HG03571 (cell line): ENCODE results near the gene ABLIM2.

Experiments
- ATAC-seq: cut with Tn5 transposase; IDR thresholded peaks from one replicate; pipeline ENCODE4 v1.9.1; 2021; ENCODE audit not compliant: unreplicated experiment

ABLIM2 gene

DNA sequence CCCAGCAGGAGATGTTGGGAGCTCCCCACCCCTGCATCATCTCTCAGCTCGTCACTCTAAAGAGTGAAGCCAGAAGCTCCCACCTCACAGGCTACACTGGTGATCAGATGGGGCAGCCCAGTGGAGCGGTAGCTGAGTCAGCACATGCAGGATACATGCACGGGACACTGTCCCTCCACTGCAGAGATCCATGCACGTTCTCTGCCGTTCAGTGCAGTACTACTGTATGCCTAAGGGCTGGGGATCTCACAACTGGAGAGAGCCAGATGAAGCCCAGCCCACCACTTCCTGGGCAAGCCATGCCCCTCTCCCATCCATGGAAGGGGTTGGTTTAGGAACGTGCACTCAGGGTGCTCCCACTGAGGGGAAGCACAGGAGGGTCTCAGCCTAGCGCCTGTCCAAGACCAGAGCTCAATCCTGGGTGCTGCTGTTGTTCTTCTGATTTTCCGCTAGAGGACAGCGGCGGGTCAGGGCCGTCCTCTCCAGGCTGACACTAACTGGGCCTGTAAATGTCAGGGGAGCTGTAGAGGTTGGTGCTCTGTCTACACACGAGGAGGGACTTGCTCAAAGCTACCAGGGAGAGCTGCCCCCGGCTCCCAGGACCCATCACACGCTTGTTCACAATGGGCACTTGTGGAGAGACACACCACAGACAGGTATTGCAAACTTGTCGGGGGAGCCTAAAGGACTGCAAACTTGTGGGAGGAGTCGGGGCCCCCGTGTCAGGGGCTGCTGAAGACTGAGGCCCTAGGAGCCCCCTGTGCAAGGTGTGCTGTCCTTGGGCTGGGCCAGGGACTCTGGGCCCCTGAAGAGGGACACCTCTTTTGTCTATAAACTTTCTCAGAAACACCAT is 18.2 kb upstream of the ABLIM2 start:
- ATAC-seq: peak; percentile 57

GRCh38 chr4:8175686-8176085 is 17.1 kb upstream of the ABLIM2 start:
- ATAC-seq: no peak

GRCh38 chr4:8174970-8175369 is 16.4 kb upstream of the ABLIM2 start:
- ATAC-seq: no peak

DNA sequence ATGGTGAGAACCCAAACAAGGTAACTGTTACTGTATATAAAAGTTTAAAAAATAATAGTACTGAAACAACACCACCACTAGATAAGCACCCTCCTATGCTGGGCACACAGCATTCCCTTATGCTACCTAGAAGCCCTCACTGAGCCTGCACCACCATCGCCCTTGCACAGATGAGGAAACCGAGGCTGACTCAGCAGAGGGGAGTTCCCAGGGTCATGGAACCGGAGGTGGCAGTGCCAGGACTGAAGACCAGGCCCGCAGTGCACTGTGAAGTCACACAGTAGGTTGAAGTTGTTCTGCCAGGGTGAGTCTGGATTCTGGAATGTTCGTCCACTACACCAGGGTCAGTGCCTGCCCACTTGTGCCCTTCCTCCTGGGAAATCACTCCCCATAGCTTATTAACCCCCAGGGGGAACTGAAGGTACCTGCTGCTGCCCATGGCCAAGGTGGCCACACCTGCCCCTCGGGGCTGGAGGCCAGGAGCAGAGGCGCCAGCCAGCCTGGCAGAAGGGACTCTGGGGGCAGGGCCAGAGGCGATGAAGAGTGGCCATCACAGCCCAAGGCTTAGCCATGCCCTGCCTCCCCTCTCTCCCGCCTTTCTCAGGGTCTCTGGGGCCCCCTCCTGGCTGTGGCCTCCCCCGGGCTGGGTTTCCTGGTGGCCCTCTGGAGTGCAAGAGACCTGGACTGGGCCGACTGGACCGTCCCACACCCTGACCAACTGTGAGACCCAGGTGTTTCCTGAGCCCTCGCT is 15.1 kb upstream of the ABLIM2 start:
- ATAC-seq: no peak

DNA sequence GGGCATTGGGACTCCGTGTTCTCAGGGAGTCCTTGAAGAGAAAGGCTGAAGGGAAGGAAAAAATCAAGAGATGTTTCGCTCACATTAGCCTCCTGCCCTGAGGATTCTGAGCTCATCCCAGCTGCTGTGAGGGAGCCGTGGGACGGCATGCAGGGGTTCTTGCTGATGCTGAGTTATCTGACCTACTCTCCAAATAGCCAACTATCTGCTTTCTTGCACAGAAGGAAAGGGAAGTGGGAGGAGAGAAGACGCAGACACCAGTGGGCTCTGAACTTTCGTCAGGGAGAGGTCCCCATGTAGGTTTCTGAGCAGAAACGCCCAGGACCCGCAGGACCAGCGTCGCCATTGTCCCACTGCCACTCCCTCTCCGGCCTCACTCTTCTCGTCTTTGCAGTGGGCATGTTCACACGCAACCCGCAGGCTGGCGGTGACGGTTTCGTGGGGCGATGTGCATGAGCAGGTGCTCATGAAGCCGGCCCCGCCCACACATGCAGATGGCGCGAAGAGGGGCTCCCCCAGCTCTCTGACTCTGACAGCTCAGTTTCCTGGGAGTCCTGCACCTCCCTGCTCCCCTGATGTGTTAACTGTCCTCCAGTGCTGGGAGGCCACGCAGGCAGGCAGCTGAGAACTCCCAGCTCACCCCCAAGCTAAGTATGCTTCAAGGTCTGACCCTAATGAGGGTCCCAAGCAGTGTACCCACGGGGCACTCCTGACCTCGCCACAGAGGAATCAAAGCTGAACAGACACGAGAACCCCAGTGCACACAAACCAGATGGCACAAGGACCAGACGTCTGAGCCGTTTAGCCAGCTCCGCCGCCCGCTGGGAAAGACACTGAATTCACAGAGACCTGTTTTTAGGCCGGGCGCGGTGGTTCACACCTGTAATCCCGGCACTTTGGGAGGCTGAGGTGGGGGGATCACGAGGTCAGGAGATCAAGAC is 13.6 kb upstream of the ABLIM2 start:
- peak; percentile 65 for ATAC-seq

DNA sequence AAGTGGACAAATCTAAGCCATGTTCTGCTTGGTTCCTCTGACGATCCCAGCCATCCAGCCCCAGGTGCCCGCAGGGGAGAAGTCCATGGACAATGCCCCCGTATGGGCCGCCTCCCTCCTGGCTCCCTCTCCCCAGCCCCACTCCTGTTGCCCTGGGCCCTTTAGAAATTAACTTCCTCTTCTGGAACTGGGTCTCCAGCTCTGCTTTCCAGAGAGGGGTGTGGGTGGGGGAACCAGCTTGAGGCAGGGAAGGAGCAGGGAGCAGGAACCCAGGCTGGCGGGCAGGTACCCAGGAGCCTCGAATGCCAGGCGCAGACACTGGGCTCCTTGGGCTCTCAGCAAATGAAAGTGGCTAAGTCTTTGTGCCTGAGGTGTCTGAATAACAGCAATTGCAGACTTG is 12.7 kb upstream of the ABLIM2 start:
- no peak for ATAC-seq

- no peak for ATAC-seq
These were observed 11.7 kb upstream of the ABLIM2 start for GRCh38 chr4:8170341-8170740.

DNA sequence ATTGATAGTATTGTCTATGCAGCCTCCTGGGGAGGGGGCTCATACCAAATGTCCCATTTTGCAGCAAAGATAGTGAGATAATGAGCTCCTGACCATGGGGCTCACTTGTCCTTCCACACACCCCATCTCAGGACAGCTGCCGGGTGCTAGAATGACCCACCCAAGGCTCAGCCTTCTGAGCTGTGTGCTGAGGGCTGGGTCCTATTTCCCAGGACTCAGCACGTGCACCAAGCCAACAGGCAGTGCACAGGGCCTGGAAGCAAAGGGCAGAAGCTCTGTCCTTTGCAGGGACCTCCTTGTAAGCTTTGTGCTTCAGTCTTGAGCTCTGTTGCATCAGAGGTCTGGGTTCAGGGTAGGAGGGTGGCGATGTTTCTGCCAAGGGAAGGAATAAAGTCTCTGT is 11.2 kb upstream of the ABLIM2 start:
- no peak for ATAC-seq

- no peak for ATAC-seq
These were observed 10.4 kb upstream of the ABLIM2 start for GRCh38 chr4:8168832-8169598.

DNA sequence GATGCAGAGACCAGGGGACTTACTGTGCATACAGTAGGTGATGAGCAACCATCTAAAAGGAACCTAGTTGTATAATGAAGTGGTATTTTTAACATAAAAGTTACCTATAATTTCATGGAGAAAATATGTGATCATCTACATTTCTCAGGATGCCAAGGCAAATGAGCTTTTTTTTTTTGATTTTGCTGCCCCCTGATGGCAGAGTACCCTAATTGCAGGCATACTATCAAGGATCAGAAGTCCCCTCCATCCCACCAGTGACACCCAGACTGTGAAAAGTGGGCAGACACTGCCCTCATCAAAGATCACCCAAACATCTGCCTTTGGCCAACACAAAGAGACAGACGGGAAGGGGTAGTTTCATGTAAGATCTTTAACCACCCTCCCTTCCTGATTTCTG is 9.6 kb upstream of the ABLIM2 start:
- ATAC-seq: no peak

GRCh38 chr4:8167815-8168214 is 9.2 kb upstream of the ABLIM2 start:
- no peak for ATAC-seq

- no peak for ATAC-seq
These were observed 8.7 kb upstream of the ABLIM2 start for GRCh38 chr4:8167291-8167690.

DNA sequence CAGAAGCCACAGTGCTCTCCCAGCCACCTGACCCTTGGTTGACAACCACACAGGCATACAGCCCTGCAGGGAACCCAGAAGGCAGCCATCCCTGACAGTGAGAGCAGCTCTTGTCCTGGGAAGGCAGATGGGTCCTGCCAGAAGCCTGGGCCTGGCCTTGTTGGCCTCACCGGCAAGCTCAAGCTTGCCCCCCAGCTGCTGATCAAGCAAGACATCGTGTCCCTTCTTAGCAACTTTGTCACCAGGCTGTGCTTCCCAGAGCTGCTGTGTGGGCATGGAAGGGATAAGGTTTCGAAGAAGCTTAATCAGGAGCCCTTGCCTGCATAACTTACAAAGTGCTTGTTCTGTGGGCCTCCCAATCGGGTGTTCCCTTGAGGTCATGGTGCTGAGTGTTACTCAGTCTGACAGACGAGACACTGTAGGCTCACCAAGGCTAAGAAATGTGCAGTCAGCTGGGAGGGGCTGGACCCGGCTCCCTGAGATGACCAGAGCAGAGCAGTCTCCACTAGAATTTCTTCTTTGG is 6.8 kb upstream of the ABLIM2 start:
- ATAC-seq: no peak

GRCh38 chr4:8164687-8165086 is 6.1 kb upstream of the ABLIM2 start:
- no peak for ATAC-seq

DNA sequence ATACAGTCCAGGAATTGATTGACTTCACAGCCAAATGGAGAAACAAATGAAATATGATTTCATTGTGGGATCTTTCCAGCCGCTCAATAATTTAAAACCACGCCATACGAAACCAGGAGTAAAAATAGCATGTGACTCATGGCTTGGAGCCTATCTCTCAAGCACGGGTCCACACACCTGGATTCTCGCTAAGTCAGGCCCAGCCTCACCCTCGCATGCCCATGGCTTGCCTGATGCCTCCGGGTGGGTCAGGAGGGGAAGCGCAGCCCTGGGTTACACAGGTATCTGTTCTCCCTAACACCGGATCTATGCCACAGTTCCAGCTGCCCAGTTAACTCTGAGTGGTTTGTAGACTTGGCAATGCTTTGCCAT is 5.6 kb upstream of the ABLIM2 start:
- no peak for ATAC-seq

- ATAC-seq: no peak
These were observed 5.0 kb upstream of the ABLIM2 start for GRCh38 chr4:8163436-8164193.

DNA sequence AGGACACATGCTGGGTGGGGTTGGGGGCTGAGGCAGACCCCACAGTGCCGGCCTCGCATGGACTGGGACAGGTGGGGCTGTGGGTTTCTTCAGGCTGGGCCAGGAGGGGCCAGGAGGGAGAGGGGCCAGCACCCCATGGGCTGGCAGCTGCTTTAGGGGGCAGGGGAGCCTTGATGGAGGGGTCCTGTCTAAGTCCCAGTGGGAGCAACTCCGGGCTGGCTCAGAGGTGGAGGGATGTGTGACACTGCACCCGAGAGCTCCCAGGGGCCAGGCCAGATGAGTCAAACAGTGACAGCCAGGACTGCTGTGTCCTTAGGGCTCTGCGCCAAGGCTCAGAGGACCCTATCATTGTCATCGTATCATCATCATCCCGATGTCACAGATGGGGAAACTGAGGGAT is 4.4 kb upstream of the ABLIM2 start:
- no peak for ATAC-seq

- ATAC-seq: no peak
These were observed 4.0 kb upstream of the ABLIM2 start for GRCh38 chr4:8162625-8163024.

- no peak for ATAC-seq
These were observed 2.0 kb upstream of the ABLIM2 start for GRCh38 chr4:8160572-8160971.

DNA sequence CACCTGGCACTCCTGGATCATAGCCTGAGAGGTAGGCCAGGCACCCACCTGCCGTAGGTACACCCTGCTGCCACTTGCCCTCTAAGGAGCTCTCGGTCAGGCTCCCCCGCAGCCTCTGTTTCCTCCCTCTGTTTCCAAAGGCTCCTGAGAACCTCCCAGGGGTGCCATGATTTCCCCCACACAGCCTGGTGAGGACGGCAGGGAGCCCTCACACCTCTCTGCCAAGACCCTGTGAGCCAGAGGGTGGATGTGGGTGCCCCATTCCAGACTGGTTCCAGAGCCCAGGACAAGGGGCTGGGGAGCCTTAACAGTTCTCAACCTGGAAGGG is 1.6 kb upstream of the ABLIM2 start:
- ATAC-seq: no peak
